ENCODE measurements around the gene ARID5B. TPM values are rescaled to one million over a fixed set of nuclear protein-coding genes. Genes with fewer than 3 reads are reported as not detected.
A peak's percentile ranks its signal among the peaks of the same experiment; 100 is the strongest.

Gene ARID5B, protein sequence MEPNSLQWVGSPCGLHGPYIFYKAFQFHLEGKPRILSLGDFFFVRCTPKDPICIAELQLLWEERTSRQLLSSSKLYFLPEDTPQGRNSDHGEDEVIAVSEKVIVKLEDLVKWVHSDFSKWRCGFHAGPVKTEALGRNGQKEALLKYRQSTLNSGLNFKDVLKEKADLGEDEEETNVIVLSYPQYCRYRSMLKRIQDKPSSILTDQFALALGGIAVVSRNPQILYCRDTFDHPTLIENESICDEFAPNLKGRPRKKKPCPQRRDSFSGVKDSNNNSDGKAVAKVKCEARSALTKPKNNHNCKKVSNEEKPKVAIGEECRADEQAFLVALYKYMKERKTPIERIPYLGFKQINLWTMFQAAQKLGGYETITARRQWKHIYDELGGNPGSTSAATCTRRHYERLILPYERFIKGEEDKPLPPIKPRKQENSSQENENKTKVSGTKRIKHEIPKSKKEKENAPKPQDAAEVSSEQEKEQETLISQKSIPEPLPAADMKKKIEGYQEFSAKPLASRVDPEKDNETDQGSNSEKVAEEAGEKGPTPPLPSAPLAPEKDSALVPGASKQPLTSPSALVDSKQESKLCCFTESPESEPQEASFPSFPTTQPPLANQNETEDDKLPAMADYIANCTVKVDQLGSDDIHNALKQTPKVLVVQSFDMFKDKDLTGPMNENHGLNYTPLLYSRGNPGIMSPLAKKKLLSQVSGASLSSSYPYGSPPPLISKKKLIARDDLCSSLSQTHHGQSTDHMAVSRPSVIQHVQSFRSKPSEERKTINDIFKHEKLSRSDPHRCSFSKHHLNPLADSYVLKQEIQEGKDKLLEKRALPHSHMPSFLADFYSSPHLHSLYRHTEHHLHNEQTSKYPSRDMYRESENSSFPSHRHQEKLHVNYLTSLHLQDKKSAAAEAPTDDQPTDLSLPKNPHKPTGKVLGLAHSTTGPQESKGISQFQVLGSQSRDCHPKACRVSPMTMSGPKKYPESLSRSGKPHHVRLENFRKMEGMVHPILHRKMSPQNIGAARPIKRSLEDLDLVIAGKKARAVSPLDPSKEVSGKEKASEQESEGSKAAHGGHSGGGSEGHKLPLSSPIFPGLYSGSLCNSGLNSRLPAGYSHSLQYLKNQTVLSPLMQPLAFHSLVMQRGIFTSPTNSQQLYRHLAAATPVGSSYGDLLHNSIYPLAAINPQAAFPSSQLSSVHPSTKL
- 10 to 100 TPM; 21.9 to 34.1 (median 22.4) TPM for total RNA-seq
- long read RNA-seq, donor 1, partial matches to known transcripts = 5 of 11 reads
- long read RNA-seq, donor 1, other reads (novel, unspliced or antisense) = 6 of 11 reads
- long read RNA-seq, donor 2, full-length matches to known transcripts = 1 of 18 reads
- long read RNA-seq, donor 2, partial matches to known transcripts = 13 of 18 reads
- long read RNA-seq, donor 2, other reads (novel, unspliced or antisense) = 4 of 18 reads

DNA sequence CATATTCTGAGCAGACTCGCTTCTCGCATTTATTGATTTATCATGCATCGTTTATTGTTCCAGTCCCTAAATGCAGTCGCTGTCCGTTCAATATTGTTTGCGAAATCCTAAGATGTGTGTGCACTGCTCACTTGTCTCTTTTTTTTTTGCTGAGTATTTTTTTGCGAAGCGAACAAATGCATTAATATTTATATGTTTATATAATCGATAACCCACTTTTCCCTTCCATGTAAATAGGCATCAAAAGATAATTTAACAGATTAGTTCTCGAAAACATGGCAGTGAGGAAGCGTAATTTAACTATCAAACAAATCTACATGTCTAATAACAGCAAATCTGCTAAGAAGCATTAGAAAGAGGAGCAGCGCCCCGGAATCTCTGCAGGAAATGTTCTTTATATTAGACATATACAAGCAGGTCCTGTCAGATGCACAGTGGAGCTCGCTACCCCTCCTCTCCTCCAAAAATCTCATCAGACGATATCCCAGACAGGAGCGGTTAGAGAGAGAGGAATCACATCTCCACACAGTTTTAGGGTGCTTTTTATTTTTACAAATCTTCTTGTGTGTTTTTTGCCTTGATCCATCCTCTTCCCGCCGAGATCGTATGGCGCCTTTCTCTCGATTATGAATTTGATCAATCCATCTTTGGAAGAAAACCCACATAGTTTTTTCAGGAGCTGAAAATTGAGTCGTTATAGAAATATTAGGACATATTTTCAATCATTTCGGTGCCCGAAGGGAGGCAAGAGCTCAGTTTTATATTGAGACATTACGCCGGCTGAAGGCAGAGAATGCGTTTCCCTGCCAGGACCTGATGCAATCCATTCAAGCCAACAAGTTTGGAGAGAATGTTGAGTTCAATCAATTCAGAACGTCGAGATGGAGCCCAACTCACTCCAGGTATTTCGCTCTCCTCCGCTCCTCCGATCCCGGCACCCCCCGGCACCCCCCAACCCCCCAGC is at the start of gene ARID5B:
Gene ARID5B, plus strand, starts transcription at position 871 of the 964 bp plus-strand sequence. Its CDS starts 11 bp downstream, at position 882.
- intact Hi-C loops (cut with DNase I, micrococcal nuclease) = loop anchor here in 1 of 2 donors (5.0 kb wide), 1 partner anchor 136 kb away; no protein-coding TSS in a partner anchor
- DNase-seq = peak in 2 of 3 donors; percentile 37 to 87
- Histone ChIP-seq H3K4me1 (ENCODE audit: low read depth) (peaks cover 46% of the 10 kb centered on the region), H3K4me3 (peak within 1 kb of the TSS; percentile 36), H3K36me3 (ENCODE audit: low read depth) (no peaks in the 10 kb centered on the region), H3K9me3 (no peaks in the 10 kb centered on the region)
- TF ChIP-seq, protein P1, sequence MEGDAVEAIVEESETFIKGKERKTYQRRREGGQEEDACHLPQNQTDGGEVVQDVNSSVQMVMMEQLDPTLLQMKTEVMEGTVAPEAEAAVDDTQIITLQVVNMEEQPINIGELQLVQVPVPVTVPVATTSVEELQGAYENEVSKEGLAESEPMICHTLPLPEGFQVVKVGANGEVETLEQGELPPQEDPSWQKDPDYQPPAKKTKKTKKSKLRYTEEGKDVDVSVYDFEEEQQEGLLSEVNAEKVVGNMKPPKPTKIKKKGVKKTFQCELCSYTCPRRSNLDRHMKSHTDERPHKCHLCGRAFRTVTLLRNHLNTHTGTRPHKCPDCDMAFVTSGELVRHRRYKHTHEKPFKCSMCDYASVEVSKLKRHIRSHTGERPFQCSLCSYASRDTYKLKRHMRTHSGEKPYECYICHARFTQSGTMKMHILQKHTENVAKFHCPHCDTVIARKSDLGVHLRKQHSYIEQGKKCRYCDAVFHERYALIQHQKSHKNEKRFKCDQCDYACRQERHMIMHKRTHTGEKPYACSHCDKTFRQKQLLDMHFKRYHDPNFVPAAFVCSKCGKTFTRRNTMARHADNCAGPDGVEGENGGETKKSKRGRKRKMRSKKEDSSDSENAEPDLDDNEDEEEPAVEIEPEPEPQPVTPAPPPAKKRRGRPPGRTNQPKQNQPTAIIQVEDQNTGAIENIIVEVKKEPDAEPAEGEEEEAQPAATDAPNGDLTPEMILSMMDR (IDR thresholded peaks at IDR 0.05) = no peak
- peak; percentile 29 for ATAC-seq

DNA sequence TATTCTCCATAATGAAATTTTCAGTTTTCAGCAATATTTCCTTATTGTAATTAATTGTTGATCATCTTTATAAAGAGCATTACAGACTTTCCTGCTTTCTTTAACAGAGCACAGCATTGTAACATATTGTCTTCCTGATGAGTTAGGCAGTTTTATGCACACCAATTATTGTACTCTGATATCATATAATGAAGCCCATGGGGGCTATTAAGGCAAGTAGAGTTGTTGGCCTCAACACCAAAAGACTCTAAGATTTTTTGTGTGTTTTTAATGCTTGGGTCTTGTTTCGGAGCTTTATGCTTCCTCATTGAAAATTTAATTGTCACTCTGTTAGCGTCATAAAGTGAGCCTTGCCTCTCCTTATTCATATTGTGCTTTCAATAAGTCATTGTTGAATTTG is 49.2 kb upstream of the ARID5B start:
- Histone ChIP-seq H3K36me3 (ENCODE audit: low read depth) (no peaks in the 10 kb centered on the region), H3K9me3 (no peaks in the 10 kb centered on the region), H3K4me3 (no peak overlapping the region), H3K4me1 (ENCODE audit: low read depth) (no peaks in the 10 kb centered on the region)
- intact Hi-C loops (cut with DNase I, micrococcal nuclease) = no loop called here
- TF ChIP-seq, protein P1 (IDR thresholded peaks at IDR 0.05) = no peak
- no peak for DNase-seq
- no peak for ATAC-seq

DNA sequence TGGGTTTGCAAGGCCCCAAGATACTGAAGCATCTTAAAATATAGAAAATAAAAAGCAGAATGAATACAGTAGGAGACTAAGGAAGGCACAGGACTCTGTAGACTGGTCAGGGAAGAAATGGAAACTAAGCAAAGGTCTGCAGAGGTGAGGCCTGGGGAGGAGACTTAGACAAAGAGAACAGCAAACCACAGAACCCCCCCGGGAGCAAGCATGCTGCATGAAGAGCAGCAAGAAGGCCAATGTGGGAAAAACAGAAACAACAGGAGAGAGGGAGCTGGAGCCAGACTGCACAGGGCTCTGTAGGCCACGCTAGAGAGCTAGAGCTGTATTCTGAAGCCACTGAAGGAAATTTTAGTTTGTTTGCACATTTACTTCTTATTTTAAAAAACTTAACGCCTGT is 45.7 kb upstream of the ARID5B start:
- no peak overlapping the region for H3K4me3 ChIP-seq
- no peak for ATAC-seq
- intact Hi-C loops (cut with DNase I, micrococcal nuclease) = no loop called here
- H3K9me3 ChIP-seq = no peaks in the 10 kb centered on the region
- TF ChIP-seq, protein P1 (IDR thresholded peaks at IDR 0.05) = no peak
- H3K36me3 ChIP-seq (ENCODE audit: low read depth) = no peaks in the 10 kb centered on the region
- no peak for DNase-seq
- no peaks in the 10 kb centered on the region for H3K4me1 ChIP-seq (ENCODE audit: low read depth)

DNA sequence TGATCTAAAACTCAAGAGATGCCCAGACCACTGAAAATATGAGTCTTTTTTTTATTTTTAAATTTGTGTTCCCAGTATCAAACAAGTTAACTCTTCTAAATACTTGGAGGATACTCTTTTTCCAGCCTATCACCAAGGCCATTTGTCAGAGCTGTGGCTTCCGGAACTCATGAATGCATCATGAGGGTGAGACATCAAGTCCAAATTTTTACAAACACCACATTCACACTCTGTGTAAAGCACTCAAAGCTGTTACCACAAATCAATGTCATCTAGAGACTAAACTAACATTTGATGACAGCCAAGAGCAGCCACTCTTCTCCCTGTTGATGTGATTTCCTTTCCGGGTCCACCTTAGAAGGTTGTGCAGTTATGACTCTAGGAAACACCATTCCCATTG is 43.8 kb upstream of the ARID5B start:
- no peak for DNase-seq
- no peaks in the 10 kb centered on the region for H3K9me3 ChIP-seq
- intact Hi-C loops (cut with DNase I, micrococcal nuclease) = no loop called here
- ATAC-seq = no peak
- no peaks in the 10 kb centered on the region for H3K4me1 ChIP-seq (ENCODE audit: low read depth)
- no peaks in the 10 kb centered on the region for H3K36me3 ChIP-seq (ENCODE audit: low read depth)
- H3K4me3 ChIP-seq = no peak overlapping the region
- TF ChIP-seq, protein P1 (IDR thresholded peaks at IDR 0.05) = no peak

Measured in mucosa of descending colon (tissue), 3 donors.